GM15510 (cell line): ENCODE measurements around the gene KCTD2.
A peak's percentile ranks its signal among the peaks of the same experiment; 100 is the strongest.

Experiments used
- POLR2A ChIP-seq: IDR thresholded peaks from 3 replicates; pipeline ENCODE4 v1.6.1; 2011; ENCODE audit warnings: borderline replicate concordance; ENCODE audit not compliant: insufficient read length; ENCODE audit errors: extremely low read depth

Gene KCTD2

DNA sequence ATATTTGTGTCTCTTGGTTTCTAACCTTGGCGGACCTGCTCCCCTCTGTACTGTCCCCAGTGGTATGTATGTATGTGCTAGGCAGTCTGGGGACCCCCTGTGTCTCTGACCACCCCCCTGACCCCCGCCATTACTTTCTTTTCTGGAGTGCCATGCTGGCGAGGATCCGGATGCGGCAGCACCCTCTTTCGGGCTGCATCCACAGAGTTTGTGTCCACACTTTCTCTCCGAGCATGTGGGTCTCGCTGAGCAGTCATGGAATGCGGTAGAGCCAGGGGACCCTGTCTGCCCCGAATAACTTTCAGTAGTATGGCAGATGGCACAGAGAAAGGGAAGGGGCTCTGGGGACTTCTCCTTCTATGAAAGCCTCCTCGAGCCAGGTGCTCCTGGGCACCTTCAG lies 17.0 kb downstream of the KCTD2 start:
- no peak for TF ChIP-seq POLR2A

DNA sequence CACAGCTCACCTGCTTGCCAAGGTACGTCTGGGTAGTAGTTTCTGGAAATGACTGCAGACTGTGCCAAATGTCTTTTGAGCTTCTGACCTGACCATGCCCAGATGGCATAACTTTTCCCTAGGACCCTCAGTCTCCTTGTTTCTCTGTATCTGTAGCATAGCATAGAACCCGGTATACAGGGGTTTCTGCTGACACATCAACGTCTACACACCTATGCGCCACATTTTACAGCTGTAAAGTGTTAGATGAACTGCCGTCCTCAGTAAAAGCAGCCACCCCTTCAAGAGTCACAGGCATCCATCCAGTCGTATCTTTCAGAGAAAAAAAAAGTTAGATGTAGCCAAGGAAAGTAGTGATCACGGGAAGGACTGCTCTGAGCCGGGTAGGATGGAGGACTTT lies 17.4 kb downstream of the KCTD2 start:
- TF ChIP-seq POLR2A, result no peak

DNA sequence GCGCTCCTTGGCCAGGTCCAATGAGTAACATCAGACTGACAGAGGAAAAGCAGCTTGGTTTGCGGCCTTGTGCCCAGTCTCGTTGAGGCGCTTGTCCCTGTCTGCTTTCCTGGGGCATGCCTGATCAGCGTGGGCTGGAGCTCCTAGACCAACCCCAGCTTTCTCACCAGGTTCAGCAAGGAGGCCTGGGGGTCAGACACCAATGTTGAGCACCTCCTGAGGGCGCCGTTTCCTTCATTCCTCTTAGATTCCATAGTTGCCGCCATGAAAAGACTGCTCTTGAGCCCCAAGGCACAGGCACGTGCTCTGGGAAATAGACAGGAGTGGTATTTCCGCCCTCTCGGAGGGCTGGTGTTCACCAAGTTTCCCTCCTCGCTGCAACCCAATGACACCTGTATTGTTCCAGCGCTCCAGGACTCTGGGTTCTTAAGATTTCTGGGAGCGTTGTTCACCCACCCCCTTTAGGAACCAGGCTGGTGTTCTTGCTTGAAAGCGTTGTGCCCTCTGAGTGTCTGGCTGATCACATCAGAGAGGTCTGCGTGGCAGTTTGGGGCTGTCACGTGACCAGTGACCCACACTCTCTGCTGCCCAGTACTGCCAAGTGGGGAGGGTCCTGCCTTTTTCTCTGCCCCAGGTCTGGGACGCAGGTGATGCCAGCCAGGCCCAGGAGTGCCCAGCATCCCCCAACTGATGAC lies 18.0 kb downstream of the KCTD2 start:
- TF ChIP-seq POLR2A, result no peak

DNA sequence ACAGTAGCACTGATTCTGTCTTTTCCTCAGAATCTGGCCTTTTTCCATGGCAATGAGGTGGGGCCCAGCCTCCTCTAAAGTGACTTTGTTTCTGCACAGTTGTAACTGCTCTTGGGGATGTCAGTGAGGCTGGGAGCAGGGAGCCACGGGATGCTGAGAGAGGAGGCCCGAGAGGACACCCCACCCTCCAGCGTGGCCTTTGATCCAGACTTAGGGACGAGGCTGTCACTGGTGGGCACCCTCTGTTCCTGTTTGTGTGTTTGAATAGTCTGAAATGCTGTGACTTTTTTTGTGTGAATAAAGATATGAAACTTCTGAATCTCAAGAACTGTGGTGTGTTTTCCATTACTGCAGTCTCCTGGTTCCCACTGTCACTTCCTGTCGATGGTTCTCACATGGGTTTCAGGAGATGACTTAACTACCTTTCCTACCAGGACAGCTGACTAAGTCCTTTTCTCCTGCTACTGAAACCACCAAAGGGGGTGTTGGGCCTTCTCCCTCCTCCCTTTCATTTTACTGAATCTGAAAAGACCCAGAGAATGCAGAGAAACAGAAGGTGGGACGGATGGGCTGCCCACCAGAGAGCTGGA lies 18.6 kb downstream of the KCTD2 start:
- TF ChIP-seq POLR2A, result no peak

DNA sequence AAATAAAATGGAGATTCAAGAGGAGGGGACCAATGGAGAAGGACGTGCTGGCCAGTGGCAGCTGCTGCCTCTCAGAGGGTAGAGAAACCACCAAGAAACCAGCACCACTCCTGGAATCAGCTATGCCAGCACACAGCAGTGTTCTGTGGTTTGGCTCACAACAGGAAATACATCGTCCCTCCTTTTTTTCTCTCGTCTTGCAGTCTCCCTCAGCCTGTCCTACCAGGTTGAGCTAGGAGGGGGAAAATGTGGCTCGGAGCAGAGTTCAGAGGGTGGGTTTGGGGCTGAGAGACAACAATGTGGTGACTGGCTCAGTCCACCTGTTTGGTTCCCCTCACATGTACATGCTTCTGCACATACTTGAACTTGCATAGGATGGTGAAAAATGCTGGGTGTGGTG lies 20.8 kb downstream of the KCTD2 start:
- TF ChIP-seq POLR2A, result no peak

DNA sequence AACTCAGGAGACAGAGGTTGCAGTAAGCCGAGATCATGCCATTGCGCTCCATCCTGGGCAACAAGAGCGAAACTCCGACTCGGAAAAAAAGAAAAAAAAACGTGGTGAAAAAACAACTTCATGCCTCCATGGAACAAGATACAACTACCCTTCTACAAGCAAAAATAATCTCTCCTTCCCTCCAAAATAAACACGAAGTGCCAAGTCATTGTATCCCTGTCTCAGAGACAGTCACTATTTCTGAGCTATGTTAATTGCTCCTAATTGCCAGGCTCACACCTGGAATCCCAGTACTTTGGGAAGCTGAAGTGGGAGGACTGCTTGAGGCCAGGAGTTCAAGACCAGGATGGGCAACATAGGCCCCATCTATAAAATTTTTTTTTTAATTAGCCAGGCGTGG lies 21.7 kb downstream of the KCTD2 start:
- TF ChIP-seq POLR2A, result no peak

DNA sequence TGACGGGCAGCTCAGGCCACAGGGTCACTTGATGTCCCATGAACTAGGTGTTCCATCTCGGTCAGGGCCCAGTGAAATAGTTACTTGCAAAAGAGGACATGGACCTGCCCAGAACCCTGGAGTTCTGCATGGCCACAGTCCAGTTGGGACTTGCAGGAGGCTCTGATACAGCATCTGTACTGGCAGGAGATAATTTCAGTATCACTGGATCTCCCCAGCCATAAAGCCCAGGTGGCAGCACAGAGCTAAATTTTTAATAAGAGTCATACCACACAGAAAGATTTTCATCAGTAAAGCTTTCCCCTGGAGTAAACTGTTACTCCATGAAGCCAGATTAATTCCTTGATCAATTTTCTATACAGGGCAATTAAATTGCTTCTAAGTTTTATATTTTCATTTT lies 22.8 kb downstream of the KCTD2 start:
- TF ChIP-seq POLR2A, result no peak

DNA sequence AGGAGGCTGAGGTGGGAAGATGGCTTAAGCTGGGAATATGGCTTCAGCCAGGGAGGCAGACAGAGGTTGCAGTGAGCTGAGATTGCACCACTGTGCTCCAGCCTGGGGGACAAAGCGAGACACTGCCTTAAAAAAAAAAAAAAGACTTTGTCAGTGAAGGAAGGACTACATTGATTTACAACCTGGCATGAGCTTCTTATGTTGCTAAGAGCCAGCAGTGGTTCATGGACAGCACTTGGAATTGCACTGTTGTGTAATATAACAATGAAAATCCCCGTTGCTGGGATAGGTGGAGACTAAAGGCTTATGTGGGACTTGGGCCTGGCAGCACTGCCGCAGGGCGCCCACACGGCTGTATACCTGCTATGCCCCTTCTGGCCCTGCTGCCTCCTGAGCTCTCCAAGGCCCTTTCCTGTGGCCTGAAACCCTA lies 26.6 kb downstream of the KCTD2 start:
- no peak for TF ChIP-seq POLR2A

DNA sequence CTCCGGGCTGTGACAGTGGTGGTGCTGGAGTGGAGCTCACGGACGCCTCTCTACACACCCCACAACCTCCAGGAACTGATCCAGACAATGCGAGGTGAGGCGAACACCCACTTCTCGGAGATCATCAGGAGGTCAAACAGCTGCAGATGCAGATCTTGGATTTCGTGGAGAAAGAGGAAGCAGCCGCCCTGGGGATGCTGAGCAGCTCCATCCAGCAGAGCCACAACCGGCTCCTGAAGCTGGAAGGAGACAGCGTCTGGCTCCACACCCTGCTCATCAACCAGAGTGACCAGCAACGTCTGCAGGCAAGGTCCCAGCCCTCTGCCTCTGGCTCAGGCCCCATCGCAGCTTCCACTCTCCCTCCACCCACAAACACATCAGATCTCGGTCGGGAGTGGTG lies 27.5 kb downstream of the KCTD2 start:
- TF ChIP-seq POLR2A, result no peak

DNA sequence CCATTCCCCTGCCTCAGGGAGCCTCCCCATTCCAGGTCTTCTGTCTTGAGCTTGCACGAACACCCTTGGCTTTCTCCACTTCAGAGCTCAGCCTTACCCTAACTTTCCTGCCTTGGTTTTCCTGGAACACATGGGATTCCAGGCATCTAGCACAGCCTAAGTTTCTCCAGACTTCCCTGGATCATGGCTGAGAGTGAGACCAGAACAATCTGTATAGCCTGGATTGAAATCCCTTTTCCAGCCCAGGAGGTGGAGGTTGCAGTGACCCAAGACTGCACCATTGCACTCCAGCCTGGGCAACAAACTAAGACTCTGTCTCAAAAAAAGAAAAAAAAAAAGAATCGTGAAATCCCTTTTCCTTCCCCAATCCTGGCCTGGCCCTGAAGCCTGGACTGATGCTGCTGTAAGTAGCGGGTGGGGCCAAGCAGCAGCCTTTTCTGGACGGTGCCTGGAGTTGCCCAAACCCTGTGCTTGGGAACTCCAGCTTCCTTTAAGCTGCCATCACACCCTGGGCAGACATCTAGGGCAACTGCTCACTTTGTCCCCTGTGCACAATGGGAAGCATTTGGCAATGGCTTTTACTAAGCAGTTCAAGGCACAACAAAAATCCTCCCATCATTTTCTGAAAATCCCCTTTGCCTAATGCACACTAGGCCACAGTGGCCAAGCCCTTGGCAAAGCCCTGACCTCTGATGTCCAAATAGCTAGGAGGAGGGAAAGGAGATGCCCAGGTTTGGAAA lies 28.7 kb downstream of the KCTD2 start:
- no peak for TF ChIP-seq POLR2A

DNA sequence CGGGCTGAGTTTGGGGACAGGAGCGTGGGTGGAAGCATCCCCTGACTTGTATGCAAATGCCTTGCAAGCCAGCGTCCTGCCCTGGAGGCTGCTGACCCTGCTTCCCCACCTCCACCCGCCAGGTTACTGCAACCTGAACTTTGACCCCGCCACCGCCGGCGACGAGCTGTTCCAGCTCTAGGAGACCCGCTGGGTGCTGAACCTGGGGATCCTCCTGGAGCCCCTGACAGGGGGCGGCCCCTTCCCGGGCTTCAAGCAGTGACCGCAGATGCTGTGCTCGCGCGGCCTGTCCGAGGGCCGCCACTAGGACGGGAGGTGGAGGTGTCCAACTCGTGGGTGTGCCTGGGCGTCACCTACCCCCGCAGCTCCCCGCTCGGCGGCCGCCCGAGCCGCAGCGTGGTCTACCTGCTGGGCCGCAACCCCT lies 30.1 kb downstream of the KCTD2 start:
- TF ChIP-seq POLR2A, result no peak

DNA sequence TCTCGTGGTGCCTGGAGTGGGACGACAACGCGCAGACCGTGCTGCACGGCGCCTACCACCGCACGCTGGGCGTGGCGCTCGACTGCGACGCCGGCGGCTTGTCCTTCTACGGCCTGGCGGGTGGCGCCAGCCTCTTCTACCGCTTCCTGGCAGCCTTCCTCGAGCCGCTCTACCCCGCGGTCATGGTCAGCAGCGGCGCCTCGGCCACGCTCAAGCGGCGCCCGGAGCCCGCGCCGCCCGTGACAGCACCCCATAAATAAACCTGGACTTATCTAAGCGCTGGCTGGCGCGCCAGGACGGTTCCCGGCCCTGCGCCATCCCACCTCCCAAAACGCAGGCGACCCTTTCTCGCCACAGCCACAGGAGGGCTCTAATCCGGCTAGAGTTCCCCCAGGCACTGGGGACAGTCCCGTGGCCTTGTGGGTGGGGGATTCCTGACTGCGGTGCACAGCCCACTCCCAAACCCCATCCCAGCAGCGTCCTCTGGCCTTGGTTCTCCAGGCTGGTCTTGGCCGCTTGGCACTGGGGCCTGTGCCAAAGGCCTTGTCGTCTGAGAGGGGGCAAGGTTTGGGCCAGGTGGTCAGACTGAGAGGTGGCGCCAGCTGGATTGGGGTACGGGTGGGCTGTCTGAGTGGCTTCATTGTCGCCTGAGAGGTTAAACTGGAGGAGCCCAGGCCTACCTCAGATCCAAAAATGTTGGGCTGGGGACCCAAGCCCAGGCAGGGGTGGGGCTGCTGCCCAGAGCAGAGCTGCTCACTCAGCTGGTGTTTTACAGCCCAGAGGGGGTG lies 30.7 kb downstream of the KCTD2 start:
- TF ChIP-seq POLR2A, result peak; percentile 57

DNA sequence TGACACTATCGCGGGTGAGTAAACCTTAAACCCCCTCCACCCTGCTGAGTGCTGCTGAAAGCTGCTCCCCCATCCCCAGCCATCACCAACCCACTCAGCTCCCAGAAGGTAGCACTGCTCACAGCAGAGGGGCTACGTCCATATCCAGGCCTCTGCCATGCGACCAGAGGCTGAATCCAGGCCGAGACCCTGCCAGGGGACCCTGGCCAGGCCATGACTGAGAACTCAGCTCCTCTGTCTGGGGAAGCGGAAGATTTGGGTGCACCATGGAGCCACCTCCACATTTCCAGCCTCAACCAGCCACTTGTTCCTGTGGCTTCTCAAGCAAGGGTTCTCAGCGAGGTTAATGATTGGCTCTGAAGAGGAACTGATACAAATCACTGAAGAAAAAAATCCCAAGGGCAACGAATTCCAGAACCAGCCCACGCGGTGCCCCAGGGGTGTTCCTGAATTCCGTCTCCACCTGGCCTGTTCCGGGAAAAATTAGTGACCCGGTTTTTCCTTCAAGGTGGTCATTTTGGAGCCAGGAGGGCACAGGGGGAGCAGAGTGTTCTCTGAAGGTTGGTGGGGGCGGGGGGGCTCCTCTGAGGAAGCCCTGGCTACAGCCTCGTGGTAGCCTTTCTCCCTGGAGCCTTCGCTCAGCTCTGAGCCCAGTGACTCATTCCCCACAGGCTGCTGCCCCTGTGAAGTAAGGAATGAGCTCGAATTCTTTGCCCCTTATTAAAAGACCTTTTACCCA lies 31.4 kb downstream of the KCTD2 start:
- TF ChIP-seq POLR2A, result no peak

DNA sequence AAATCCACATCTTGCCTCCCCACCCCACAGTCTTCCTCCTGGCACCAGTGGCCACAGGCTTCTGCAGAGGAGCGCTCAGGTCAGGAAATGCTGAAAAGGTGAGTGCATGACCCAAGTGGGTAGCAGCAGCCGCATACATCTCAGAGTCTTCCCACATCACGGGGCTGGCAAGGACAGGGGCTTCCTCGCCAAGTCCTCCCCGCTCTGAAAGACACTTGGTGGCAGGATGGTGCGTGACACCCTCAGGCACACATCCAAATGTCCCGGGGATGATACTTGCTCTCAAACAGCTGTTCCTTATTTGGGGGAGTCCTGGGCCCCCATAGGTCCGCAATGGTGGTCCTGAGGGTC lies 32.0 kb downstream of the KCTD2 start:
- TF ChIP-seq POLR2A, result no peak
